K562 (cell line): ENCODE results near the gene SYNGR3. TPM values are rescaled to one million over a fixed set of nuclear protein-coding genes. Genes with fewer than 3 reads are reported as not detected.
A peak's percentile ranks its signal among the peaks of the same experiment; 100 is the strongest.

ENCODE experiments used
- ADNP ChIP-seq: fragments of 200-800 bp; sonication (Bioruptor generic); IDR thresholded peaks from 2 replicates; pipeline ENCODE4 v1.6.1; 2016; ENCODE audit warnings: missing genetic modification characterization, missing compliant biosample characterization
- ARNT ChIP-seq, 2 experiments: fragments of 450-650 bp; IDR thresholded peaks; 2 replicates each; pipeline ENCODE4 v1.6.1; 2016; ENCODE audit warnings: mild to moderate bottlenecking in 1 of 2
- CHCHD3 ChIP-seq: fragments of 250-450 bp; sonication (Bioruptor Pico); IDR thresholded peaks from 2 replicates; pipeline ENCODE4 v2.1.2; 2022; ENCODE audit warnings: mild to moderate bottlenecking
- GABPA ChIP-seq: fragments of 200-800 bp; sonication (Bioruptor generic); conservative IDR thresholded peaks from 2 replicates; pipeline ENCODE4 v1.6.1; 2016; ENCODE audit warnings: low read depth, missing genetic modification characterization, missing compliant biosample characterization
- GTF2F1 ChIP-seq: IDR thresholded peaks from 2 replicates; pipeline ENCODE4 v1.6.1; 2011; ENCODE audit warnings: low read depth, low read length, improper control_type of control experiment
- HDAC8 ChIP-seq: fragments of 450-650 bp; IDR thresholded peaks from 2 replicates; pipeline ENCODE4 v1.6.1; 2016; ENCODE audit warnings: mild to moderate bottlenecking, missing genetic modification characterization, moderate library complexity, missing compliant biosample characterization
- HES1 ChIP-seq: fragments of 450-650 bp; IDR thresholded peaks from 2 replicates; pipeline ENCODE4 v1.6.1; 2016; ENCODE audit warnings: low read depth, mild to moderate bottlenecking, moderate library complexity
- HOMEZ ChIP-seq: fragments of 250-450 bp; sonication (Bioruptor Pico); IDR thresholded peaks from 2 replicates; pipeline ENCODE4 v1.4.0; 2020; ENCODE audit warnings: mild to moderate bottlenecking, moderate library complexity
- NONO ChIP-seq, 2 experiments: fragments of 200-400 bp in 1 of 2; fragments of 450-650 bp in 1 of 2; formaldehyde crosslinking in 1 of 2; IDR thresholded peaks; 2 replicates each; pipeline ENCODE4 v1.6.1; 2017; ENCODE audit warnings: low read depth in 2 of 2, mild to moderate bottlenecking in 2 of 2, moderate library complexity in 2 of 2, low read length in 1 of 2
- PCBP1 ChIP-seq: fragments of 200-400 bp; formaldehyde crosslinking; IDR thresholded peaks from 2 replicates; pipeline ENCODE4 v1.6.1; 2018; ENCODE audit warnings: mild to moderate bottlenecking, low read depth, low read length; ENCODE audit not compliant: poor library complexity, severe bottlenecking
- PHB ChIP-seq: fragments of 250-450 bp; sonication (Bioruptor Pico); IDR thresholded peaks from 2 replicates; pipeline ENCODE4 v1.5.0; 2021
- RBM22 ChIP-seq: fragments of 200-400 bp; formaldehyde crosslinking; IDR thresholded peaks from 2 replicates; pipeline ENCODE4 v1.6.1; 2018; ENCODE audit warnings: low read length, low read depth; ENCODE audit not compliant: poor library complexity, severe bottlenecking
- RFX5 ChIP-seq: IDR thresholded peaks from 2 replicates; pipeline ENCODE4 v1.6.1; 2011; ENCODE audit warnings: low read depth, mild to moderate bottlenecking, improper control_type of control experiment, low read length
- TBP ChIP-seq: optimal IDR thresholded peaks from 2 replicates; pipeline ENCODE3; 2011; ENCODE audit warnings: low read depth, low read length, improper control_type of control experiment
- TCFL5 ChIP-seq: fragments of 250-450 bp; sonication (Bioruptor Pico); conservative IDR thresholded peaks from 2 replicates; pipeline ENCODE4 v1.6.1; 2021; ENCODE audit warnings: mild to moderate bottlenecking, moderate library complexity, matching md5 sums
- ZNF121 ChIP-seq: sonication (generic); formaldehyde crosslinking; conservative IDR thresholded peaks from 2 replicates; pipeline ENCODE4 v1.8.0; 2022; ENCODE audit warnings: missing genetic modification reagents
- ZNF143 ChIP-seq: sonication (generic); formaldehyde crosslinking; IDR thresholded peaks from 2 replicates; pipeline ENCODE4 v1.9.0; 2022; ENCODE audit warnings: mild to moderate bottlenecking, missing genetic modification reagents
- polyA plus RNA-seq, 8 experiments: library from polyadenylated mRNA; depleted of rRNA in 4 of 8; stranded (reverse) in 5 of 8; unstranded in 3 of 8; fragments of >200 nt; fragmentation: Nextera tagmentation in 2 of 8; fragmentation: Illumina TruSeq in 1 of 8; extraction: Ambion mirVana in 2 of 8; extraction: Trizol in 1 of 8; gene quantifications; 2 replicates each; pipeline versions ENCODE4 v1.2.1 to v1.2.3, GENCODE V29; 2011 to 2014; ENCODE audit warnings: inconsistent platforms in 1 of 8, missing spikeins in 1 of 8
- total RNA-seq, 7 experiments: library from RNA; depleted of rRNA in 6 of 7; stranded (reverse); fragments of >200 nt in 6 of 7; fragmentation: Illumina TruSeq in 2 of 7; extraction: Trizol in 2 of 7; gene quantifications; 2 replicates each; pipeline versions ENCODE4 v1.2.1 to v1.2.3, GENCODE V29; 2011 to 2021; ENCODE audit warnings: low replicate concordance in 1 of 7

SYNGR3 gene
- total and polyA plus RNA-seq, 9 of the 15 experiments (the other 6 are each of a cell fraction or from before 2014, with no cell fraction given) = 3.7 to 69.2 (median 36.3) TPM

- TF ChIP-seq TCFL5 (no peak), GTF2F1 (0 out of 2 replicates have a peak, but pooled peaks have one; percentile 35), CHCHD3 (peak; percentile 29; the same call in 1 of the 2 replicates), PCBP1 (peak; percentile 80), HES1 (peak; percentile 33; the same call in 1 of the 2 replicates), HOMEZ (CRISPR knock-in tag) (0 out of 2 replicates have a peak, but pooled peaks have one; percentile 53), HDAC8 (tag) (0 out of 2 replicates have a peak, but pooled peaks have one; percentile 23), ZNF143 (CRISPR knock-in tag) (peak; percentile 82), RFX5 (no peak), ADNP (no peak), TBP (peak; percentile 72), ARNT (IDR thresholded peaks at IDR 0.05) (no peak), PHB (CRISPR knock-in tag) (no peak), NONO (IDR thresholded peaks at IDR 0.05; ENCODE audit: low read depth in 2 of 2, low read length in 1 of 2) (peak; percentile 91), RBM22 (peak; percentile 91), GABPA (tag) (peak; percentile 66), ZNF121 (CRISPR knock-in tag) (no peak)
Measured at GRCh38 chr16:1983544-1984346, 6.0 kb upstream of the SYNGR3 start, which contains the start of gene GFER (continued).
